GM21367 (cell line): ENCODE results near the gene DYNC1LI2.
"Not testable (repeated sequence)": the region's sequence is repeated elsewhere in the genome, so short reads cannot be mapped to it uniquely, and the experiment has no call there.

Experiments used
- ATAC-seq: cut with Tn5 transposase; IDR thresholded peaks from one replicate; pipeline ENCODE4 v1.9.1; 2021; ENCODE audit not compliant: unreplicated experiment

Gene DYNC1LI2

DNA sequence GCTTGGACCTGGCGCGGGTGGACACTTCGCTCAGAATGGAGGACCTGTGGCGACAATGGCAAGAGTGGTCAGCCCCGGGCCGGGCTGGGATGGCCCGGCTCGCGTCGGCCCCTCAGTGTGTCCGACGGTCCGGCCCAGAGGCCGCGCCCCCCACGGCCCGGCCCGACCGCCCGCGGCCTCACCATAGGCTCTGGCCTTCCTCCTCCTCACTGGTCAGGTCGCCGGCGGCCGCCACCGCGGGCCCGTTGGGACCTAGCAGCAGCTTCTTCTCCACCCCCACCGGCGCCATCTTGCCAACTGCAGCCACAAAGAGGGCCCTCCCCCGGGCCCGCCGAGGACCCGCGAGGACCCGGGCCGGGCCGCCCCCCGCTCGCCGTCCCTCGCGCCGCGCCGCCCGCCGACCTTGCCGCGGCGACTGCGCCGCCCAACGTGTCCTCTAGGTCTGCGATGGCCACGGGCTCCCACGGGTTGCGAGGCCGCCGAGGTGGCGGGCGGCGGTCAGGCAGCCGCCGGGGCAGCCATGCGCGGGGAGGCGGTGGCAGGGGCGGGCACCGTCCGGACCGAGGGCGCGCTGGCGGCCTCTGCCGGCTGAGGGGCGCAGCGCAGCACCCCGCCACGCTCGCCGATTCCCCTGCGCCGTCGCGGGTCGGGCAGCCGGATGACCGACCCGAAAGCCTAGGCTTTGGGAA lies at the start of gene DYNC1LI2:
DYNC1LI2 (minus strand) TSS at position 307 of the 689 bp plus-strand sequence; CDS start at position 289, 18 bp downstream.
- peak; percentile 75 for ATAC-seq

DNA sequence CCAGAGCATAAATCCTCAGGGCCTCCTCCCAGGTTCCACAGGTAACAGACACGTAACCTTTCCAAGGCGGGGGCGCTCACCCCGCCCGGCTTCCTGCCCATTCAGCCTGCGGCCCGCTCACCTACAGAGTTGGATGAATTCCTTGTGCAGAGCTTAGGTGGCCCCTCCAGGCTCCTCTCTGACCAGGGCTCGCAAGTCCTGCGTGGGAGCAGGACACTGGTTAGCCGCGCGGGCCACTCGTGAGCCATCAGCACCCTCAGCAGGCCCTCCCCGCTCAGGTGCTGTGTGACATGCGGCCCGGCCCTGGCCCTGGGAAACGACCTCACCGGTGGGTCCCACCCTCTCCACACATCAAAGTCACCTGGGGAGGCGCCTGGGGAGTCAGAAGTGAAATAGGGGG lies 49.4 kb upstream of the DYNC1LI2 start:
- ATAC-seq: no peak

DNA sequence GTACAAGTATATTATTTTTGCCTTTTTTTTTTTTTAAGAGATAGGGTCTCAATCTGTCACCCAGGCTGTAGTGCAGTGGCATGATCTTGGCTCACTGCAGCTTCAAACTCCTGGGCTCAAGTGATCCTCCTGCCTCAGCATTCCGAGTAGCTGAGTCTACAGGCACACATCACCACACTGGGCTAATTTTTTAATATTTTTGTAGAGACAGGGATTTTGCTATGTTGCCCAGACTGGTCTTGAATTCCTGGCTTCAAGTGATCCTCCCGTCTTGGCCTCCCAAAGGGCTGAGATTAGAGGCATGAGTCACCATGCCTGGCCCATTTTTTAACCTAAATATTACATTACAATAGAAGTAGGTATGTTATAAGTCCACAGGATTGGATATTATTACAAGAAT lies 46.8 kb upstream of the DYNC1LI2 start:
- no peak for ATAC-seq

DNA sequence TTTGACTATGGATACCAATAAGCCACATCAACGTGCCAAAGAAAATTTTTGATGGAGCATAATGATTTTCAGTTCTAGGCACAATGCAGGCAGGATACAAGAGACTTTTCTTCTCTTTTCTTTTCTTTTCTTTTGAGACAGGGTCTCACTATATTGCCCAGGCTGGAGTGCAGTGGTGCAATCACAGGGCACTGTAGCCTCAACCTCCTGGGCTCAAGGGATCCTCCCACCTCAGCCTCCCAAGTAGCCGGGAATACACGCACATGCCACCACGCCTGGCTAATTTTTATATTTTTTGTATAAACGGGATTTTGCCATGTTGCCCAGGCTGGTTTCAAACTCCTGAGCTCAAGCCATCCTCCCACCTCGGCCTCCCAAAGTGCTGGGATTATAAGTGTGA lies 42.6 kb upstream of the DYNC1LI2 start:
- not testable (repeated sequence) for ATAC-seq

DNA sequence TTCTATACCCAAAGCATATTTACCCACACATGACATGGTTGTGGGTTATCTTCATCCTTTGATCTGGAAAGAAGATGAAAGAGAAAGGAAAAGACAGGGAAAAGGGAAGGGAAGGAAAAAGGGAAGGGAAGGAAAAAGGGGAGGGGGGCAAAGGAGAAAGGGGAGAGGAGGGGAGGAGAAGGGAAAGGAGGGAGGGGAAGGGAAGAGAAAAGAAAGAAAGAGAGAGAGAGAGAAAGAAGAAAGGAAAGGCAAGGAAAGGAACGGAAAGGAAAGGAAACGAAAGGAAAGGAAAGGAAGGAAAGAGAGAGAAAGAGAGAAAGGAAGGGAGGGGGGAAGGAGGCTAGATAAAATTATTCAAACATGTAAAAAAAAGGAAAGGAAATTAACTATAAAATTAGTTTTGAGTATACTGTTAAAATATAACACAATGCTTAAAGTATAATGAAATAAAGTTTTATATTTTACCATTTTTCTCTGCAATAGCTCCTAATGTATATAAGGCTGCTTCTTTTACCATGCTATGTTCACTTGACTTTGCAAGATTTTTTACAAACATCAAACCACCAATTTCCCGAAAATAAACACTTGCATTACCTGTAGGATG lies 38.8 kb upstream of the DYNC1LI2 start:
- no peak for ATAC-seq

DNA sequence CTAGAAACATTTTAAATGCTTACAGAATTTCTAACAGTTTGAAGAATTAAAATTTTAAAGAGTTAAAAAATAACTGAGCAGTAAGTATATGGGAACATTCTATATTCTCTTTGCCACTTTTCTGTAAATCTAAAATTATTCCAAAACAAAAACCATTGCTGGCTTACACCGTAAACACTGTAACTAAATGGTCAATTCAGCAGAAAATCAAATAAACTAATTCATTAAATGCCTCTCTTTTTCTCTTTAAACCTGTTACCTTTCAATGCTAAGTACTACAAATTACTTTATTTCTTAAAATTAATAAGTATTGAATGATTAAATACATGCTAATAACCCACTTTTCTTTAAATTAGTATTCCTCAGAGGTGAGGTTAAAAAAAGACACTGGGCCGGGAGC lies 36.0 kb upstream of the DYNC1LI2 start:
- no peak for ATAC-seq

DNA sequence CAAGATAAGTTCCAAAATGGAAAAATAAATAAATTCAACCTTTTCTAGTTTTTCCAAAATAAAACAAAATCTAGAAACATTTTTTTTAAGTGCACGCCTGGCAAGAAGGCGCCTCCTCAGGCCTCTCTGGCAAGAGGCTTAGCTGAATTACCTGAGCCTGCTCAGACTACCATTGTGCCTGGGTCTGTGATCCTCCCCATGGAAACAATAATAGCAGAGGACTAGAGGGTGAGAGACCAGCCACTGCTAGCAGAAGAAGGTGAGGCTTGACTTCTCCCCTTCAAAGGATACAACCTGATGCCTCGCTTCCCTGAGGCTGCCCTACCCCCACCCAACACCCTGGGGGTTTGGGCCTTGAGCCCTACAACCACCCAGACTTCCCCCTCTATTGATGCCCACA lies 35.1 kb upstream of the DYNC1LI2 start:
- ATAC-seq: no peak

DNA sequence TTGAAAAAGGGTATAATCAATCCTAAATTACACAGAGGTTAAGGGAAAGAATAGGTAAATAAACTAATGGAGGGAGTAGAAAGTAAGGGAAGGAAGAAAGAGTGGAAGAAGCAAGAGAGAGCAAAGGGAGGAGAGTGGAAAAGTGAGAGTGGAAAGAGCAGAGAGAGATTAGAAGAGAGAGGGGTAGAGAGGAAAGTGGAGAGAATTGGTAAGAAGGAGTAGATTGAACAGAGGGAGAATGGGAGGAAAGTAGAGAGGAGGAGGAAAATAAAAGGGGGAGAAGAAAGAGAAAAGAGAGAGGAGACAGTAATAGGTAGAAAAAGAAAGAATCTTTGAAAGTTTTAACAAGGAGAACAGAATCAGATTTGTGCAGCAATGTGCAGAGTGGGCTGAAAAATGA lies 25.0 kb upstream of the DYNC1LI2 start:
- ATAC-seq: no peak

DNA sequence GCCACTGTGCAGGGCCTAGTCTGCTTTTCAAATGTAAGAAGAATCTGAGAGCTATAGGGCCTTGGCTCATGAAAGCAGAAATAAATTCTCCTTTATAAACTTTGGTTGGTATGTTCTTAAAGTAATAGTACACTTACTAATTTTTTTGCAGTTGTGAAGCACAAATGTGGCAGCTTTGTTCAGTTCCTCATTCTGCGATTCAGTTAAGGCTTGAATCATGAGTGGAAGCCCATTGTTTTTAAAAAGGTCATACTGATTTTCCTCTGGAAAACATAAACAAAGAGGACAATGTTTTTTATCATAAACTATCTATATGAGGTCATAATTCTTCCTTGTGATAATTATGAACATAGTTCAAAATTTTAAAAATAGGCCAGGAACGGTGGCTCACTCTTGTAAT lies 23.6 kb upstream of the DYNC1LI2 start:
- ATAC-seq: no peak

DNA sequence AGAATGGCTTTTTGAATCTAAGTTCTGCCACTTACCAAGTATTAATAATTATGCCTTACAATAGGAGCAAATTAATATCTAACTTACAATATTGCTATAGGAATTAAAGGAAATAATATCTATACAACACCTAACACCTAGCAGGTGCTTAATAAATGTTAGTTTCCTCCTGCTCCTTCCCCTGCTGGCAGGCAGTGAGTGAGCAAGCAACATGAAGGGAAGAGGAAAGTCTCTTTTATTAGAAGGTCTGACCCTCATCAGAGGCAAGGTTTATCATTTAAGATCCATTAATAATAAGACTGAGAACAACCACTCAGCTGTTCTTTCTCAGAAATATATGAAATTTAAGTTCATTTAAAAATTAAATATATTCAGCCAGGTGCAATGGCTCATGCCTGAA lies 6.7 kb upstream of the DYNC1LI2 start:
- no peak for ATAC-seq

DNA sequence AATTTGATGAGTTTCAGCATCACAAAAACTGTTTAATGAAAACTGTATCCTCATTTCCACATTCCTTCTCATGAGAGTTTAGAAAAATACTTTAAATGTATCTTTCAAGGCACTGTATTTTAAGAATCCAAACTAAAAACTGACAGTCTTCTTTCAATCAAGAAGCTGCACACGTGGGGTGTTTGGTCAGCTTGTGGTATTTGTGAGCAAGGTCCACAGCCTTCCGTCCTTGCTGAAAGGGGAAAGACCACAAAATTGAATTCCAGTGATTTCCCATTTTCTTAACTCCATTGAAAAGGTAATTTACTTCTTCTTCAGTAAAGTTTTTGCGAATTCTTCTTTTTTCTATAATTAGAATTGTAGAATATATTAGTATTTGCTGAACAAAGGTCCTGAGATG lies 3.4 kb upstream of the DYNC1LI2 start:
- no peak for ATAC-seq

DNA sequence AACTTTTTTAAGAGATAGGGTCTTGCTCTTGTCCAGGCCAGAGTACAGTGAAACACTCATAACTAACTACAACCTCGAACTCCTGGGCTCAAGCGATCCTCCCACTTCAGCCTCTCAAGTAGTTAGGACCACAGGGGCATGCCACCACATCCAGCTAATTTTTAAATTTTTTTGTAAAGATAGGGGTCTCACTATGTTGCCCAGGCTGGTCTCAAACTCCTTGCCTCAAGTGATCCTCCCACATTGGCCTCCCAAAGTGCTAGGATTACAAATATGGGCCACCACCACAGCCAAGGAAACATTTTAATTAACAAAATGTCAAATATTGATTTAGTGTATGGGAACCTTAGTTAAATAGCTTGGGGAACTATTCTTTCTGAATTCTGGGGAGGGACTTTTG lies 2.8 kb upstream of the DYNC1LI2 start:
- no peak for ATAC-seq

DNA sequence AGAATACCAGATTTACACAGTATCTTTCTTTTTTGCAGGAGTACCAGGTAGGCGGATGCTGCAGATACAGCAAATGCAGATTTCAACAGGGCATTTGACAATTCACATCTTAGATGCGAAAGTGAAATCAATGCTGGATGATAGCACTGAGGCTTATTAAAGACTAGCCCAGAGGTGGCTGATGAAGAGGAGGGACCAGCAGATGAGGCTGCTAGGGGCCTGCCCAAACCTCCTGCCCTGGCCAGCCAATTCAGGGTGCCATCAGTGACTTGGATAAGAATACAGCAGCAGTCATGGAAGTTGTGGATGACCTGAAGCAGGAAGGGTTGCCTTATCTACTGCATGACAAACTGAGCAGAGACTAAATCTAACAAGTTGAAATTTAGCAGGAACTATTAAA lies 1.5 kb upstream of the DYNC1LI2 start:
- ATAC-seq: no peak

DNA sequence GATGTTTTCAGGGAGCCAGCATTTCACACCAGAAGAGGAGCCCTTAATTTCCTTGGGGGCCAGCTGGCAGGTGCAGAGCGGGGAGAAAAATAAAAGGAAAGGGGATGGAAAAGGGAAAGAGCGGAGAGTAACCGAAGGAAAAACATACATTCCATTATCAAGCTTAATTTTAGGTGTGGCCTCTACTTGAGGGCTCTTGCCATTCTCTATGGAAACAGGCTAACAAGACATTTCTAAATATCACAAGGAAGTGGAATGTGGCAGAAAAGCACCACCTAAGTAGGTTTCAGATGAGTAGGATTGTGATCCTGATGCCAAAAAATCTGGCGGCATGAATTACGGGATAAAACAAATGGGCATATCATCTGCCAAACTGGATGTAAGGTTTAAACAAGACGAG lies 970 bp upstream of the DYNC1LI2 start:
- no peak for ATAC-seq

DNA sequence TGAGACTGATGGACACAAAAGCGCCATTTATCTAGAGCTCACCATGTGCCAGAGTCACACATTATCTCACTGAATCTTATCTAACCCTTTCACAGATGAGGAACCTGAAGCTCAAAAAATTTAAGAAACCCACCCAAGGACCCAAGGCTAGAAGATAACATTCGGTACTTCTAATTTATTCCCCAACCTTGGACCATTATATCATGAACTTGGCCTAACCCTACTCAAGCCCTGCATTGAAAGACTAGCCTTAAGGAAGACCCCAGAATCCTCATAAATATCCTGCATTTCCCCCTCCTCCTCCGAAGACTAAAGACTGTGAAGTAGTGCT lies 548 bp upstream of the DYNC1LI2 start:
- no peak for ATAC-seq

DNA sequence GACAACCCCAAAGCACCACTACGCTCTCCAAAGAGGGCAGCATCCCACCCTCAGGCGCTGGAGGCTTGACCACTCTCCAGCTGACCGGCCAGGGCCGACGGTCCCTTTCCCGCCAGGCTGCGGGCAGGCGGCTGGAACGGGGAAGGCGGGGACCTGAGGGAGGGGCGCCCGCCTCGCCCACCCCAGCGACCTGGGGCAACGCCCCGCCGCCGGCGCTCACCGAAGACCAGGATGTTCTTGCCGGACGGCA lies 431 bp downstream of the DYNC1LI2 start:
- ATAC-seq: peak; percentile 21

DNA sequence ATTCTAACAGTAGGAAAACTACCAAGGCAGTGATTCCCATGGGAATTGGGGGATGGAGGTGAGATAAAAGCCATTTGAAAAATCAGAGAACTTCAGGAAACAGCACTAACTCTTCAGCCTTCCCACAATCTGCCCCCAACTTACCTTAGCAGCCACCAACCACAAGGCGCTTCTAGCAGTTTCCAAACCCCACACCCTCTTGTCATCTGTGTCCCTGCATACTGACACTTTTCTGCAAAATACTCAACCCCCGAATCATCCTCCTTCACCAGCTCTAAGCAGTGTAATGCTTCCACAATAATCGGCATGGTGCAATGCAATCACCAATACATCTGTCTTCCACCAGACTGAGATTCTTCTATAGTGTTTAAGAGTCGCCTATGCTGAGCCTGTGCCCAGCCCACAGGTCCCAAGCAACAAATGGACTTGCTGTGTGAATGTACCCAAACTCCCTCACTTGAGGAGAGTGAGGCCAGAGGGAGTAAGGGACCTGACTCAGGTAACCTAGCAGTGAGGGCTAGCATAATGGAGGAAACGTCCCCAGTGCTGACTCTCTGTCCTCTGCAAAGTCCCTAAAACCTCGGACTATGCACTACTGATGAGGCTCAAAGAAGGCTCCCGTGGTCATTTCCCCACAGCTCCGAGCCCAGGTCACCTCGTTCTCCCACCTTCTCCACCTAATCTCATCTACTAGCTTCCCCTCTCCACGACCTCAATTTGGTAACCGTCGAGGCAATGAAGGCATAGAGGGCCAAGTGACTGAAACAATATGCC lies 943 bp downstream of the DYNC1LI2 start:
- no peak for ATAC-seq

DNA sequence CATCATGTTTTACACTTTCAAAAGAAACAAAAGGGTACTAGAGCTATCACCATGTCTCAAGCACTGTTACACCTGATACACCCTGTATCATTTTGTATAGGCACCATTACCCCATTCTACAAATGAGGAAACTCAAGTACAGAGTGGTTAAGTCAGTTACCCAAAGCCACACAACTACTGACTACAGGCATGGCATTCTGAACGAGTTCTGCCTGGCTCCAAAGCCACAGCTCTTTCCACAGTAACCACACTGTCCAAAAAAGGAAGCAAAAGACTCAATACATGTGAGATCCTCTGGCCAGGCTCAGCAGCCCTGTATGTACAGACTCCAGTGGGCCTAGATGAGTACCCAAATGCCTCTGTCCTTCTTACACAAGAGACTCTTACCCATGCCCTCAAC lies 4.7 kb downstream of the DYNC1LI2 start:
- no peak for ATAC-seq

DNA sequence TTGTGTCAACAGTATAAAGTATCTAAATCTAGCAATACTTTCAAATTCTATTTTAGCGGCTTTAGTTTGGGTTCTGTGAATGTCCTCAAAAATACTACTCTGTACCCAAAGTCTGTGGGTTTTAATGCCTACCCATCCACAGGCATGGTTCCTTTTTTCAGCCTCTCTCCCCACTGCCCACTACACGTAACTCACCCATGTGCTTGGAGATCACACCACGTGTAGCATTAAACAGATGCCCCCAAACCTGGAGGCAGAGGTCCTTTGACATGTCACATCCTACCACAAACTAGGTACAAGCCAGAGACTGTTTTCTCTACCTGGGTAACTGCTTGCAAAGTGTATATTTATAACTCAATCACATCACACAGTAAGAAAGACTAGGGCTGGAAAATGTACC lies 5.4 kb downstream of the DYNC1LI2 start:
- no peak for ATAC-seq

DNA sequence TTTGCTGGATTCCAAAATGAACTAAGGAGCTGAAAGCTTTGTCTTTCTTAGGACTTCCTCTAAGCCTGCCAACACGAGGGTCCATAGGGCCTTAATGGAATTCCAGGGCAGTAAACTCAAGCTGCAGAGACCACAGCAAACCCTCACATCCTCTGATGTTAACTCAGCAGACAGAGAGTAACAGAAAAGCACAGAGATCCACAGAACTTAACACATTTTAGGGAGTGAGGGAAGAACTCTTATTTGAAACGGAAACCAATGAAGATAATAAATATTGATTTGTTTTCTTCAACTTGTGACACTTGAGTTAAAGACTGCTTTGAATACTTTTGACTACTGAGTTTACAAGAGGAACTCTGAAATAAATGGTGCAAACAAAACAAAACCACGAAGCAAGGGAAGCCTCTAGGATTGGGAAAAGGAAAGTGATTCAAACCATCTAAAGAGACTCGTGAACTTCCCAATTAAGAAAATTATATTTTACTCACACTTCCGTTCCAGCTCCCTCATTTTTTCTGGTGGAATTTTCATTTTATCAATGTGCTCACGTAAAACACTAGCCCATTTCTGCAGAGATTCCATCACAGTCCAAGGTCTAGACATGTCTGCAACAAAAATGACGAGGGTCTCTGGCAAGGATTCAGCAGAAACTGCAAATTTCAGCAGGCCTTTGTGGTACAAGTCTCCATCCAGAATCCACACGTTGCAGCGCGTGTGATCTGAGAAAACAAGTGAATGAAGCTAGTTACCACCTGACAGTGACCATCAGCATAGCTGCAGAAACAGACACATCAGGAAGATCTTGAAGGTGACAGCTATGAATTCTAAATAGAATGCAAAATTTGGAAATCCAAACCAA lies 9.2 kb downstream of the DYNC1LI2 start:
- ATAC-seq: no peak

DNA sequence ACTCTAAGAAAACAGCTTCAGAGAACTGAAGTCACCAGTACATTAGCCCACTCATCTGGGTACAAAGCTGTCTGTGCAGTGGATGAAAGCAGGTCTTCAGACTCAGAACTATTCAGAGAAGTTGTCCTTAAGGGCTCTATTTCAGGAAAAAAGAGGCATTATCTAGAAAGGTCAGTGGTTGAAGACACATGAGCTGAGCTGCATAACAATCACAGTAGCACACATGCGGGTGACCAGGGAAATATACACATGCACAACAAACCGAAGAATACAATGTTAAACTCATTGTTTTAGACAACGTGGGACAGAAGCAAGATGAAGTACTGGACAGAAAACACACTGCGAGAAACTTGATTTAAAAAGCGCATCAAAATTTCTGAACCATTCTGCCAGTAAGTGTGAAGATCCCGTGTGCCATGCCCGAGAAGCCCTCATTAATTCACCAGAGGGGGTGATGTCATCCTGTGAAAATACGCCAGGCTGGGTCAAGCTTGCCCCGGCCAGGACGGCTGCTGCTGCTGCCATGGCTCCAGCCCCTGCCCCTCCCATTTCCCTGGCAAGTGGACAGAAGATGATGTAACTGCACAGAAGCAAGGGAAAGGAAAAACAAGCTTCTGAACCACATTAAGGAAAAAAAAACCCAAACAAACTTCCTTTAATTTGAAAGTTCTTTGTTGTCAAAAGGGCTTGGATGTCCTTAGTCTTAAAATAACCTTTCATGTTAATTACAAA lies 10.1 kb downstream of the DYNC1LI2 start:
- no peak for ATAC-seq
